ENCODE measurements around the gene MMAB.
"Not testable (repeated sequence)": the region's sequence is repeated elsewhere in the genome, so short reads cannot be mapped to it uniquely, and the experiment has no call there.

Gene MMAB
- 9.4 to 20.6 reads per million in 2 donors for total RNA-seq

- peak; percentile 93 for DNase-seq
These were observed at the start of gene MMAB, which contains the start of gene MVK for GRCh38 chr12:109573029-109573913. Gene MMAB, minus strand, starts transcription at chr12:109573504. Its CDS starts 24 bp downstream, at chr12:109573480. Gene MVK, plus strand, starts transcription at chr12:109573794. Its CDS starts 1,029 bp downstream, at chr12:109574823.

- DNase-seq = no peak
These were observed 48.6 kb upstream of the MMAB start for GRCh38 chr12:109621901-109622364.

- DNase-seq = no peak
These were observed 47.9 kb upstream of the MMAB start for GRCh38 chr12:109621211-109621694.

DNA sequence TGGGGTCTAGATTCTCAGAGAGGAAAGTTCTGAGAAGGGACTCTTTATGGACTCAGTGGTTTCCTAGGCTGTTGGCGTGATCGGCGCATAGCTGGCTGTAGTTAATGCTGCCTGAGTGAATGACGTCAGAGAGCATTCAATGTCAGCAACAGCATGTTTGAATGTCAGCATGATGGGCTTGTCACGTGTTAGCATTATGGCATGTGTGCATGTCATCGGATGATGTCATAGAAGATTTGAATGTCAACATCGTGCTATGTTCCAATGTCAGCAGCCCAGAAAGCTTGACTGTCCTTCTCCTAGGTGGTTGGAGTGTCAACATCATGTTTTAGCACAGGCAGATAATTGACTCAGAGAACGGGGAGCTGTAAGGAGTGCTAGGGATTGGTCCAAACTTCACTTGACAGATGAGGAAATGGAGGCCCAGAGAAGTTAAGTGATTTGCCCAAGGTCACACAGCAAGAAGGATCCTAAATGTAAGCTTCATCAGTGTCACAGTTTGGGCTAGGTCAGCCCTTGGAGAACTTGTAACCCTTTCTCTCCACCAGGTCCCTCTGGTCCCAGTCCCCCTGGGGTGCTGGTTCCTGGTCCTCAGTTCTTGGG is 45.8 kb upstream of the MMAB start:
- no peak for DNase-seq

GRCh38 chr12:109618082-109618481 is 44.8 kb upstream of the MMAB start:
- no peak for DNase-seq

GRCh38 chr12:109617491-109617890 is 44.2 kb upstream of the MMAB start:
- no peak for DNase-seq

GRCh38 chr12:109615556-109616229 is 42.4 kb upstream of the MMAB start:
- no peak for DNase-seq

DNA sequence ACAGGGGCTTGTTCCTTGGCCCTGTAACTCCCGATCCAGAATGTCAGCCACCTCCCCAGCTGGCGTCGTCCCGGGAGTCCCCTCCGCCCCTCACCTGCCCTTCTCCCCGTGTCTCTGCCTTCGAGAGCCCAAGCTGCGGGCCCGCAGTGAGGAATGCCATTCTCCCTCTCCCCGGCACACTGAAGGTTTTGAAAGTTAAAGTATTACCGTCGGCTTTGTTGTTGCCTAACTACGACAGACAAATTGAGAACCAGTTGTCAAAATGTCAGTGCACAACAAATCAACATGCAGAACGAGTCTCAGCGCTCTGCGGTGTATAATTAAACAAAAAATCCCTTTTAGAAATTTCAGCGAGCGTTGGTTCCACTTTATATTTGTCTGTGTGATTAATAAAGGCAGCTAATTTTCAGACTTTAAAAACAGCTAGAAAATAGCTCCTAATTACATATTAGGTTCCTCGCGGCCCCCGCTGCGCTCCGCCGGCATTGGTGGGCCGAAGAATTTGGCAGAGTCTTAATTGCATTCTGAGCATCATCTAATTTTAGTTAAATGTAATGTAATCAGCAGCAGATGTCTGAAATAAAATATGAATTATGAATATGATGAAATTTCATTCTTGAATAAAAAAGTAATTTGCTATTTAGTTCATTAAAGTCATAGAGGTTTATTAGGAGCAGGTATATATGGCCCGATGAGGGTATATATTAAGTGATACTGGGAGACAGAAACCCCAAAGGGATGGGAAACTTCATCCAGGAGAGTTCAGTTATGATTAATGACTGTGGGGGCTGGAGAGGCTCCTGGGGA is 40.5 kb upstream of the MMAB start:
- no peak for DNase-seq

DNA sequence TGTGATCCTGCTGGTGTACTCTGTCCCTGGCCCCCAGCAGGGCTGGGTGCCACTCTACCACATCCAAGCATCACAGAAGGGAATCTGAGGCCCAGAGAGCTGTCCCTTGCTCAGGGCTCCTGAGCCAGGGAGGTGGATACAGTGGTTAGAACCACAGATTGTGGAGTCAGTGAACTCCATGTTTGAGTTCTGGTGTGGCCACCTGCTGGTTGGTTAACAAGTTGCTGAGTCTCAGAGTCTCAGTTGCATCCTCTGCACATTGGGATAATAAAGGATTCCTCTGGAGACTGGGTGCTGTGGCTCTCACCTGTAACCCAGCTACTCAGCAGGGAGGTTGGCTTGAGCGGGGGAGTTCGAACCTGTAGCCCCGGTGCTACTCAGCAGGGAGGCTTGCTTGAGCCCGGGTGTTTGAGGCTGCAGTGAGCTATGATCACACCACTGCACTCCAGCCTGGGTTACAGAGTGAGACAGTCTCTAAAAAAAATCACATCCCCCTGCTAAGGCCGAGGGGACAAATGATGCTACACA is 39.7 kb upstream of the MMAB start:
- DNase-seq = no peak

DNA sequence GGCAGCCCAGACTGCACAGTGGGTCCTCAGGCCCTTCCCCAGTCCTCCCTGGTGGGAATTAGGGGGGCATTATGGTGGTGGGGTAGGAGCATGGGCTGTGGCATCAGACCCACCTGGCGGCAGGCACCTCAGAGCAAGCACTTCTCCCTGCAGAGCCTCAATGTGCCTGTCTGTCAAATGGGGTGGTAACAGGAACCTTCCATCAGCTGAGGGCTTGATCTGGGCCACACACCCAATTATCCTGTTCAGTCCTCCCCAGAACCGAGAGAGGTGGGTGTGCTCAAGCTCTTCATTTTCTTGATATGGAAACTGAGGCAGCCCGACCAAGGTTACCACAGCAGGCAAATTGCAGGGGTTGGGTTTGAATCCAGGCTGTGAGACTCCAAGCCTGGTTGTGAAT is 38.7 kb upstream of the MMAB start:
- no peak for DNase-seq

DNA sequence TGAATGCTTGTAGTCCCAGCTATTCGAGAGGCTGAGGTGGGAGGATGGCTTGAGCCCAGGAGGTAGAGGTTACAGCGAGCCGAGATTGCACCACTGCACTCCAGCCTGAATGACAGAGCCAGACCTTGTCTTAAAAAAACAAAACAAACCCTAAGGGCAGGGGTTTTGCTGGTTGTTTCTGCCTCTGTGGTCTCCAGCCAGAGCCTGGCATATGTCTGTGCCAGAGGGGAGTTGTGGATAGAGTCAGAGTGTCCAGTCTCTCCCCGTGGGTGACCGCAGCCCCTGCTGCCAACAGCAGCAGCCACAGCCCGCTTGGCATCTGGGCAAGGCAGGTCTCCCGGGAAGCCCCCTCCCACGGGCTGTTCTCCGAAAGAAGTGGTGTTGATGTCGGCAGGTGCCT is 37.9 kb upstream of the MMAB start:
- no peak for DNase-seq

DNA sequence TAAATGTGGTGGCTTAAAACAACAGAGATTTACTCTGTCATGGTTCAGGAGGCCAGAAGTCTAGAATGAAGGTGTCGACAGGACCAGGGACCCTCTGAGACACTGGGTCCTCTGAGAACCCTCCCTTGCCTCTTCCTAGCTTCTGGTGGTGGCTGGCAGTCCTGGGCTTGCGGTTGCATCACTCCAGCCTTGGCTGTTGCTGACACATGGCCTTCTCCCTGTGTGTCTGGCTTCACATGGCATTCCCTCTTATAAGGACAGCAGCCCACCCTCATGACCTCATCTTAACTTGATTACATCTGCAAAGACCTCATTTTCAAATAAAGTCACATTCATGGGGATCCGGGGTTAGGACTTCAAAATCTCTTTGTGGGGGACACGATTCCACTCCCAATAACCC is 37.2 kb upstream of the MMAB start:
- DNase-seq = no peak

GRCh38 chr12:109609342-109609741 is 36.0 kb upstream of the MMAB start:
- DNase-seq = no peak

GRCh38 chr12:109608793-109609192 is 35.5 kb upstream of the MMAB start:
- DNase-seq = no peak

DNA sequence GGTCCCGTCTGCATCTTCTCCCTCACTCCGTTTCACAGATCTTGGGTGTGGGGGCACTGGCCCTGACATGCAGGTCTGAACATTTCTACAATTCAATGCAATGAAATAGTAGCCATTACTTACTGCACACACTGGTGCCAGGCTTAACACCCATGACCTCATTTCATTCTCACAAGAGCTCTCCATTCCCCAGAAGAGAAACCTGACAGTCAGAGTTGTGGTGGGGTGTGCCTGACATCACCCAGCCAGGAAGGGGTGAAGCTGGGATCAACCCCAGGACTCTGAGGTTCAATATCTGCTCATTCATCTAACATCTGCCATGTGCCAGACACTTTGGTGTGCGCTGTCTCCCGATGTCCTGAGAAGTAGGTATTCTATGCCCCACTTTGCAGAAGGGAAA is 35.0 kb upstream of the MMAB start:
- no peak for DNase-seq

GRCh38 chr12:109607618-109608017 is 34.3 kb upstream of the MMAB start:
- DNase-seq = no peak

GRCh38 chr12:109606320-109607028 is 33.2 kb upstream of the MMAB start:
- DNase-seq = no peak

GRCh38 chr12:109605599-109606228 is 32.4 kb upstream of the MMAB start:
- no peak for DNase-seq

DNA sequence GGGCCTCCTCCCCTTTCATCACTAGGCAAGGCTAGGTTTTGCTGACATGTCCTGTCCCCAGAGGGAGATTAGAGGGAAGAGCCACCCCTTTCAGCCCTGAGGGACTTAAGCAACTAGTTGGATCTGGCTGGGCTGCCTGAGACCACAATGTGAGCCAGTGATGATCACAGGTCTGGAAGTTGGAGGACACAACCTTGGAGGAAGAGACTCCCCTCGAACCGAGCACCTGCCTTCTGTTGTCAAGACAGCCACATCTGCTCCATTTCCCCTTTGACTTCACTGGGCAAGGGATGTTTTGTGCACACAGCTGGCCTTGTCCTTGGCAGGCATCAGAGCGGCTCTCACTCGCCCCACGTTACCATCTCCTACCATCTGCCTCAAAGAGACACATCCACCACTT is 31.7 kb upstream of the MMAB start:
- no peak for DNase-seq

- DNase-seq = no peak
These were observed 30.9 kb upstream of the MMAB start for GRCh38 chr12:109604132-109604585.

DNA sequence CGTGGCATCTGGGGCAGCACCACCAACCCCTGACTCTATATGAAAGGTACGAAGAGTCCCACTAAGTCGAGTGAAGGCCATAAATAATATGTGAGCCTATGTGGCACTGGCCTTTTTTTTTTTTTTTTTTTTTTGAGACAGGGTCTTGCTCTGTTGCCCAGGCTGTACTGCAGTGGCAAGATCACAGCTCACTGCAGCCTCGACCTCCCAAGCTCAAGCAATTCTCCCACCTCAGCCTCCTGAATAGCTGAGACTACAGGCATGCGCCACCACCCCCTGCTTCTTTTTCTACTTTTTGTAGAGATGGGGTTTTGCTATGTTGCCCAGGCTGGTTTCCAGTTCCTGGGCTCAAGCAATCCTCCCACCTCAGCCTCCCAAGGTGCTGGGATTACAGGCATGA is 28.8 kb upstream of the MMAB start:
- DNase-seq = not testable (repeated sequence)

Measured in T-helper 9 cell (primary cell).